ENCODE data around the gene BRI3.

BRI3 gene

GRCh38 chr7:98288064-98288823 lies 6.8 kb downstream of the BRI3 start:
- no peak for DNase-seq

GRCh38 chr7:98289333-98289875 lies 7.9 kb downstream of the BRI3 start:
- no peak for DNase-seq

- DNase-seq = no peak
Measured at GRCh38 chr7:98291717-98292116, 10.2 kb downstream of the BRI3 start.

GRCh38 chr7:98293265-98293664 lies 11.8 kb downstream of the BRI3 start:
- DNase-seq = no peak

GRCh38 chr7:98293746-98294145 lies 12.3 kb downstream of the BRI3 start:
- DNase-seq = no peak

GRCh38 chr7:98294326-98294725 lies 12.8 kb downstream of the BRI3 start:
- DNase-seq = no peak

- DNase-seq = no peak
Measured at GRCh38 chr7:98294798-98295382, 13.4 kb downstream of the BRI3 start.

- DNase-seq = no peak
Measured at GRCh38 chr7:98295467-98296192, 14.1 kb downstream of the BRI3 start.

GRCh38 chr7:98296833-98297232 lies 15.3 kb downstream of the BRI3 start:
- no peak for DNase-seq

- no peak for DNase-seq
Measured at GRCh38 chr7:98297626-98298286, 16.3 kb downstream of the BRI3 start.

GRCh38 chr7:98300595-98301372 lies 19.3 kb downstream of the BRI3 start:
- no peak for DNase-seq

- DNase-seq = no peak
Measured at GRCh38 chr7:98301693-98302470, 20.4 kb downstream of the BRI3 start.

- no peak for DNase-seq
Measured at GRCh38 chr7:98303176-98303865, 21.8 kb downstream of the BRI3 start.

- no peak for DNase-seq
Measured at GRCh38 chr7:98303906-98304305, 22.4 kb downstream of the BRI3 start.

GRCh38 chr7:98305951-98306535 lies 24.6 kb downstream of the BRI3 start:
- no peak for DNase-seq

- no peak for DNase-seq
Measured at GRCh38 chr7:98307971-98308466, 26.5 kb downstream of the BRI3 start.

GRCh38 chr7:98309566-98309965 lies 28.1 kb downstream of the BRI3 start:
- no peak for DNase-seq

- DNase-seq = no peak
Measured at GRCh38 chr7:98312201-98312600, 30.7 kb downstream of the BRI3 start.

GRCh38 chr7:98314469-98314868 lies 33.0 kb downstream of the BRI3 start:
- DNase-seq = no peak

GRCh38 chr7:98315318-98315993 lies 34.0 kb downstream of the BRI3 start:
- no peak for DNase-seq

Measured in NCI-H748 treated with DMSO at 0.1 percent for 48 hours (cell line).